ENCODE measurements around the gene CAND2.

DNA sequence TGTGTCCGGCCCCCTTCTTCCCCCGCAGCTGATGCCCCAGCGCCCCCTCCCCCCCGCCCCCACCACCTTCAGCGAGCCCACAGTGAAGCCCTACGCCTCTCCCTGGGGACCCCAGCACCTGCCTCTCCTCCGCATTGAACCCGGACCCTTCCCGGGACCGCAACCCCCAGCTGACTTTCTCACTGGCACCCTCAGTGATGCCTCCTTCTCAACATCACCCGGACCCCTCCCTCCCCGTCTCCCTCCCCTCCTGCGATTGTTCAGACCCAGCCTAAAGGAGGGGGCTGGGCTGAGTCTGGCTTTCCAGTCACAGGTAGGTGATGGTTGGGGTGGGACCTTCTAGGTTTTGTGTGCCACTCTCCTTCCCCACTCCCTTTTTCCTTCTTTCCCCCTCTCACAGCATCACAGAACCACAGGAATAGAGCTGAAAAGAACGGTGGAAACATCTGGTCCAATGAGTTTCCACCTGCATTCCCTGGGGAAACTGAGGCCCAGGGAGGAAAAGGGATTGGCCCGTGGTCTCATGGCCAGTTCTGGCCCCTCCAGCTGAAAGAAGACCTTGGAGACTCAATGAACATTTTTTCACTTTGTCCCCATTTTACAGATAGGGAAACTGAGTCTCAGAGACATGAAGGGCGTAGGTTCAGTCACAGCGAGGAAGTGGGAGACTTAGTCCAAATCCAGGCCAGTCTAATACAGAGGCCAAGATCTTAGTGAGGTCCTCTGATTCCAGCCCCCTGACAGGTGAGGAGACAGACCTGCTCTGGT is 828 bp downstream of the CAND2 start:
- TF ChIP-seq POLR2AphosphoS5 (IDR thresholded peaks at IDR 0.05), result no peak
- TF ChIP-seq, protein P1, sequence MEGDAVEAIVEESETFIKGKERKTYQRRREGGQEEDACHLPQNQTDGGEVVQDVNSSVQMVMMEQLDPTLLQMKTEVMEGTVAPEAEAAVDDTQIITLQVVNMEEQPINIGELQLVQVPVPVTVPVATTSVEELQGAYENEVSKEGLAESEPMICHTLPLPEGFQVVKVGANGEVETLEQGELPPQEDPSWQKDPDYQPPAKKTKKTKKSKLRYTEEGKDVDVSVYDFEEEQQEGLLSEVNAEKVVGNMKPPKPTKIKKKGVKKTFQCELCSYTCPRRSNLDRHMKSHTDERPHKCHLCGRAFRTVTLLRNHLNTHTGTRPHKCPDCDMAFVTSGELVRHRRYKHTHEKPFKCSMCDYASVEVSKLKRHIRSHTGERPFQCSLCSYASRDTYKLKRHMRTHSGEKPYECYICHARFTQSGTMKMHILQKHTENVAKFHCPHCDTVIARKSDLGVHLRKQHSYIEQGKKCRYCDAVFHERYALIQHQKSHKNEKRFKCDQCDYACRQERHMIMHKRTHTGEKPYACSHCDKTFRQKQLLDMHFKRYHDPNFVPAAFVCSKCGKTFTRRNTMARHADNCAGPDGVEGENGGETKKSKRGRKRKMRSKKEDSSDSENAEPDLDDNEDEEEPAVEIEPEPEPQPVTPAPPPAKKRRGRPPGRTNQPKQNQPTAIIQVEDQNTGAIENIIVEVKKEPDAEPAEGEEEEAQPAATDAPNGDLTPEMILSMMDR (IDR thresholded peaks at IDR 0.05), result no peak

All from breast epithelium (tissue), 3 donors.